ENCODE measurements around the gene LRRTM4. TPM values are rescaled to one million over a fixed set of nuclear protein-coding genes. Genes with fewer than 3 reads are reported as not detected.

Gene LRRTM4
- total RNA-seq, 1 donor from 2014 or later: not detected

GRCh38 chr2:77458216-77458615, 64.0 kb downstream of the LRRTM4 start:
- H3K27me3 Mint-ChIP-seq: no peaks in the 10 kb centered on the region
- H3K4me1 Mint-ChIP-seq: no peaks in the 10 kb centered on the region
- TF ChIP-seq CTCF (IDR thresholded peaks at IDR 0.05): no peak
- no peak overlapping the region for H3K27ac Mint-ChIP-seq
- ChIA-PET CTCF (no interaction called here), POLR2A (no interaction called here)
- no peak for DNase-seq
- intact Hi-C loops (cut with micrococcal nuclease): no loop called here
- ATAC-seq (ENCODE audit: low read depth): no peak
- no peak overlapping the region for H3K4me3 Mint-ChIP-seq
- no peaks in the 10 kb centered on the region for H3K36me3 Mint-ChIP-seq (ENCODE audit: low read depth)
- peaks cover 10% of the 10 kb centered on the region for H3K9me3 Mint-ChIP-seq

- no peak for DNase-seq
- no peak for TF ChIP-seq CTCF (IDR thresholded peaks at IDR 0.05)
- POLR2A ChIA-PET: no interaction called here
- intact Hi-C loops (cut with micrococcal nuclease): no loop called here
- CTCF ChIA-PET: no interaction called here
- no peaks in the 10 kb centered on the region for H3K27me3 Mint-ChIP-seq
- no peaks in the 10 kb centered on the region for H3K4me1 Mint-ChIP-seq
- no peak for ATAC-seq (ENCODE audit: low read depth)
- no peak overlapping the region for H3K27ac Mint-ChIP-seq
- H3K4me3 Mint-ChIP-seq: no peak overlapping the region
- no peaks in the 10 kb centered on the region for H3K36me3 Mint-ChIP-seq (ENCODE audit: low read depth)
- peaks cover 10% of the 10 kb centered on the region for H3K9me3 Mint-ChIP-seq
Measured at GRCh38 chr2:77457665-77458064, 64.5 kb downstream of the LRRTM4 start.

GRCh38 chr2:77443076-77443475, 79.1 kb downstream of the LRRTM4 start:
- CTCF ChIA-PET: no interaction called here
- DNase-seq (no peak), ATAC-seq (ENCODE audit: low read depth) (no peak)
- intact Hi-C loops (cut with micrococcal nuclease): no loop called here
- H3K9me3 Mint-ChIP-seq: peaks cover 2% of the 10 kb centered on the region
- no peak overlapping the region for H3K27ac Mint-ChIP-seq
- no peaks in the 10 kb centered on the region for H3K27me3 Mint-ChIP-seq
- POLR2A ChIA-PET: no interaction called here
- H3K4me3 Mint-ChIP-seq: no peak overlapping the region
- no peak for TF ChIP-seq CTCF (IDR thresholded peaks at IDR 0.05)
- no peaks in the 10 kb centered on the region for H3K4me1 Mint-ChIP-seq
- no peaks in the 10 kb centered on the region for H3K36me3 Mint-ChIP-seq (ENCODE audit: low read depth)

GRCh38 chr2:77434880-77435279, 87.3 kb downstream of the LRRTM4 start:
- no peak overlapping the region for H3K27ac Mint-ChIP-seq
- no peak for TF ChIP-seq CTCF (IDR thresholded peaks at IDR 0.05)
- H3K4me3 Mint-ChIP-seq: no peak overlapping the region
- H3K4me1 Mint-ChIP-seq: no peaks in the 10 kb centered on the region
- H3K36me3 Mint-ChIP-seq (ENCODE audit: low read depth): no peaks in the 10 kb centered on the region
- no peaks in the 10 kb centered on the region for H3K27me3 Mint-ChIP-seq
- intact Hi-C loops (cut with micrococcal nuclease): no loop called here
- peaks cover 7% of the 10 kb centered on the region for H3K9me3 Mint-ChIP-seq
- ChIA-PET CTCF (no interaction called here), POLR2A (no interaction called here)
- ATAC-seq (ENCODE audit: low read depth) (no peak), DNase-seq (no peak)

GRCh38 chr2:77428946-77429345, 93.2 kb downstream of the LRRTM4 start:
- Mint-ChIP-seq H3K4me3 (no peak overlapping the region), H3K36me3 (ENCODE audit: low read depth) (no peaks in the 10 kb centered on the region), H3K27ac (no peak overlapping the region), H3K27me3 (no peaks in the 10 kb centered on the region), H3K4me1 (no peaks in the 10 kb centered on the region), H3K9me3 (peaks cover 13% of the 10 kb centered on the region)
- CTCF ChIA-PET: no interaction called here
- intact Hi-C loops (cut with micrococcal nuclease): no loop called here
- ATAC-seq (ENCODE audit: low read depth) (no peak), DNase-seq (no peak)
- POLR2A ChIA-PET: no interaction called here
- TF ChIP-seq CTCF (IDR thresholded peaks at IDR 0.05): no peak

Measured in activated B cell treated with CpG ODN at 0.5 μM for 24 hours (primary cell).